Subcutaneous abdominal adipose tissue (tissue), 5 donors: Measurements from ENCODE around the gene BTG2.

Experiments
- H3K27ac ChIP-seq: one replicate; pipeline ENCODE4 v1.7.0; 2013; ENCODE audit warnings: low read depth, mild to moderate bottlenecking, inconsistent platforms, low read length, moderate library complexity
- H3K27me3 ChIP-seq, 5 donors: one replicate each; pipeline ENCODE4 v1.7.0; 2013; ENCODE audit warnings: low read length in 5 of 5, inconsistent platforms in 1 of 5; ENCODE audit not compliant: control insufficient read depth in 5 of 5, insufficient read depth in 4 of 5
- H3K36me3 ChIP-seq, 5 donors: one replicate each; pipeline ENCODE4 v1.7.0; 2013; ENCODE audit warnings: low read length in 5 of 5; ENCODE audit not compliant: control insufficient read depth in 5 of 5, insufficient read depth in 5 of 5
- H3K4me1 ChIP-seq, 5 donors: one replicate each; pipeline ENCODE4 v1.7.0; 2013; ENCODE audit warnings: low read length in 5 of 5, mild to moderate bottlenecking in 3 of 5, moderate library complexity in 1 of 5; ENCODE audit not compliant: control insufficient read depth in 5 of 5, insufficient read depth in 5 of 5
- H3K4me3 ChIP-seq, 5 donors: one replicate each; pipeline ENCODE4 v1.7.0; 2013; ENCODE audit warnings: low read length in 5 of 5, low read depth in 1 of 5
- H3K9ac ChIP-seq, 5 donors: one replicate each; pipeline ENCODE4 v1.7.0; 2013; ENCODE audit warnings: low read length in 5 of 5, mild to moderate bottlenecking in 4 of 5, moderate library complexity in 3 of 5
- H3K9me3 ChIP-seq, 5 donors: one replicate each; pipeline ENCODE4 v1.7.0; 2013; ENCODE audit warnings: low read length in 5 of 5; ENCODE audit not compliant: control insufficient read depth in 5 of 5
- donor health status: healthy.
- donor health status: healthy.
- donor health status: healthy.
- donor health status: healthy.
- donor health status: healthy.

BTG2 gene

GRCh38 chr1:203338335-203339036 is 33.2 kb downstream of the BTG2 start:
- no peak overlapping the region for H3K9ac ChIP-seq
- H3K4me3 ChIP-seq: no peak overlapping the region
- H3K36me3 ChIP-seq: peaks cover 0 to 15% (median 5%) of the 10 kb centered on the region in 5 donors
- peaks cover 0 to 48% (median 40%) of the 10 kb centered on the region in 5 donors for H3K4me1 ChIP-seq
- no peaks in the 10 kb centered on the region for H3K9me3 ChIP-seq
- H3K27me3 ChIP-seq: no peaks in the 10 kb centered on the region
- peak overlapping the region; percentile 70 for H3K27ac ChIP-seq

- Histone ChIP-seq H3K9ac (peak overlapping the region in 2 of 5 donors; percentile 6 to 47), H3K4me3 (no peak overlapping the region), H3K27me3 (no peaks in the 10 kb centered on the region), H3K9me3 (no peaks in the 10 kb centered on the region), H3K27ac (peak overlapping the region; percentile 70), H3K36me3 (peaks cover 0 to 15% (median 5%) of the 10 kb centered on the region in 5 donors), H3K4me1 (peaks cover 0 to 58% (median 46%) of the 10 kb centered on the region in 5 donors)
Observed at GRCh38 chr1:203340112-203340790, 34.9 kb downstream of the BTG2 start.

- no peak overlapping the region for H3K9ac ChIP-seq
- H3K27me3 ChIP-seq: no peaks in the 10 kb centered on the region
- peaks cover 0 to 19% (median 7%) of the 10 kb centered on the region in 5 donors for H3K36me3 ChIP-seq
- H3K4me3 ChIP-seq: no peak overlapping the region
- H3K27ac ChIP-seq: peak overlapping the region; percentile 46
- H3K9me3 ChIP-seq: no peaks in the 10 kb centered on the region
- H3K4me1 ChIP-seq: peaks cover 7 to 61% (median 50%) of the 10 kb centered on the region in 5 donors
Observed at GRCh38 chr1:203342192-203342940, 37.0 kb downstream of the BTG2 start.

GRCh38 chr1:203343956-203344754 is 38.8 kb downstream of the BTG2 start:
- Histone ChIP-seq H3K9me3 (no peaks in the 10 kb centered on the region), H3K27me3 (no peaks in the 10 kb centered on the region), H3K4me1 (peaks cover 7 to 69% (median 58%) of the 10 kb centered on the region in 5 donors), H3K9ac (no peak overlapping the region), H3K4me3 (no peak overlapping the region), H3K27ac (peak overlapping the region; percentile 58), H3K36me3 (peaks cover 0 to 32% (median 11%) of the 10 kb centered on the region in 5 donors)

GRCh38 chr1:203346060-203346768 is 40.9 kb downstream of the BTG2 start:
- no peak overlapping the region for H3K4me3 ChIP-seq

GRCh38 chr1:203346769-203347102 is 41.4 kb downstream of the BTG2 start:
- Histone ChIP-seq H3K27me3 (no peaks in the 10 kb centered on the region), H3K9ac (peak overlapping the region in 1 of 5 donors; percentile 21), H3K4me1 (peaks cover 9 to 84% (median 75%) of the 10 kb centered on the region in 5 donors), H3K9me3 (no peaks in the 10 kb centered on the region), H3K4me3 (no peak overlapping the region), H3K27ac (peak overlapping the region; percentile 70), H3K36me3 (peaks cover 0 to 20% (median 7%) of the 10 kb centered on the region in 5 donors)

More at GRCh38 chr1:203346060-203346768, 40.9 kb downstream of the BTG2 start:
- peaks cover 0 to 25% (median 7%) of the 10 kb centered on the region in 5 donors for H3K36me3 ChIP-seq
- H3K4me1 ChIP-seq: peaks cover 9 to 79% (median 69%) of the 10 kb centered on the region in 5 donors
- H3K9me3 ChIP-seq: no peaks in the 10 kb centered on the region
- peak overlapping the region in 3 of 5 donors; percentile 0 to 21 (median 11) for H3K9ac ChIP-seq
- H3K27ac ChIP-seq: peak overlapping the region; percentile 70
- no peaks in the 10 kb centered on the region for H3K27me3 ChIP-seq

- Histone ChIP-seq H3K27me3 (no peaks in the 10 kb centered on the region), H3K4me1 (peaks cover 9 to 72% (median 60%) of the 10 kb centered on the region in 5 donors), H3K9me3 (no peaks in the 10 kb centered on the region), H3K9ac (no peak overlapping the region), H3K4me3 (no peak overlapping the region), H3K27ac (peak overlapping the region; percentile 68), H3K36me3 (peaks cover 0 to 18% (median 7%) of the 10 kb centered on the region in 5 donors)
Observed at GRCh38 chr1:203349166-203349565, 43.8 kb downstream of the BTG2 start.

- H3K9ac ChIP-seq: peak overlapping the region in 2 of 5 donors; percentile 10 to 25
- H3K27ac ChIP-seq: peak overlapping the region; percentile 68
- no peaks in the 10 kb centered on the region for H3K27me3 ChIP-seq
Observed at GRCh38 chr1:203349773-203350524, 44.6 kb downstream of the BTG2 start.

More at GRCh38 chr1:203349773-203350524, 44.6 kb downstream of the BTG2 start:
- Histone ChIP-seq H3K36me3 (peaks cover 0 to 18% (median 7%) of the 10 kb centered on the region in 5 donors), H3K9me3 (no peaks in the 10 kb centered on the region), H3K4me1 (peaks cover 9 to 64% (median 53%) of the 10 kb centered on the region in 5 donors), H3K4me3 (peak overlapping the region; percentile 51 to 59 (median 56))
